IMR-90 (cell line): ENCODE results near the gene CADM2. TPM values are rescaled to one million over a fixed set of nuclear protein-coding genes. Genes with fewer than 3 reads are reported as not detected.

ENCODE experiments used
- ATAC-seq: fragments of 200-7000 bp; cut with Tn5 transposase; 2 replicates; pipeline ENCODE4 v1.9.1; 2020; ENCODE audit warnings: low read depth, mild to moderate bottlenecking, moderate library complexity
- BruUV-seq: library from RNA; stranded (reverse); fragments of 400-500 nt; replicated peaks from 2 replicates; lab custom pipeline; 2021; lab: Mats Ljungman, UMichigan
- CTCF ChIA-PET: fragments of 300-600 bp; formaldehyde crosslinking; extraction: SDS; loops from one replicate; lab custom pipeline; 2021; ENCODE audit warnings: antibody characterized with exemption; lab: Yijun Ruan, JAX
- POLR2A ChIA-PET: fragments of 300-600 bp; sonication (Branson Sonifier 250); formaldehyde crosslinking; loops from one replicate; lab custom pipeline; 2022; ENCODE audit warnings: antibody characterized with exemption; ENCODE audit not compliant: unreplicated experiment; lab: Charles Lee
- DNase-seq: peaks from one replicate; pipeline ENCODE4 v3.0.0; 2013
- H2AFZ ChIP-seq: replicated peaks from 2 replicates; pipeline ENCODE3; 2013; ENCODE audit warnings: low read length, mild to moderate bottlenecking; ENCODE audit not compliant: poor library complexity
- H2AK5ac ChIP-seq: 2 replicates; pipeline ENCODE4 v1.6.1; 2013; ENCODE audit warnings: low read depth, low read length, inconsistent platforms
- H2AK9ac ChIP-seq: replicated peaks from 2 replicates; pipeline ENCODE3; 2013; ENCODE audit warnings: mild to moderate bottlenecking, low read depth, low read length, moderate library complexity; ENCODE audit not compliant: poor library complexity
- H2BK120ac ChIP-seq: 2 replicates; pipeline ENCODE4 v1.6.1; 2013; ENCODE audit warnings: low read depth, low read length, inconsistent platforms
- H2BK15ac ChIP-seq: 3 replicates; pipeline ENCODE4 v1.6.1; 2013; ENCODE audit warnings: low read depth, low read length, inconsistent platforms
- H2BK20ac ChIP-seq: 2 replicates; pipeline ENCODE4 v1.6.1; 2013; ENCODE audit warnings: low read depth, mild to moderate bottlenecking, inconsistent platforms, low read length, moderate library complexity
- H2BK5ac ChIP-seq: 2 replicates; pipeline ENCODE4 v1.6.1; 2013; ENCODE audit warnings: mild to moderate bottlenecking, low read depth, low read length, inconsistent platforms; ENCODE audit not compliant: poor library complexity, severe bottlenecking
- H3K14ac ChIP-seq: replicated peaks from 2 replicates; pipeline ENCODE4 v1.6.1; 2013; ENCODE audit warnings: low read depth, low read length, inconsistent platforms
- H3K18ac ChIP-seq: 2 replicates; pipeline ENCODE4 v1.6.1; 2013; ENCODE audit warnings: low read depth, low read length, control low read depth
- H3K23ac ChIP-seq: 2 replicates; pipeline ENCODE4 v1.6.1; 2013; ENCODE audit warnings: low read depth, low read length, inconsistent platforms
- H3K27ac ChIP-seq: 2 replicates; pipeline ENCODE4 v1.5.1; 2013; ENCODE audit warnings: mild to moderate bottlenecking, control low read depth, low read length; ENCODE audit not compliant: insufficient read depth
- H3K27me3 ChIP-seq: 2 replicates; pipeline ENCODE4 v1.6.1; 2013; ENCODE audit warnings: low read length; ENCODE audit not compliant: control insufficient read depth, insufficient read depth
- H3K36me3 ChIP-seq: 2 replicates; pipeline ENCODE4 v1.6.1; 2013; ENCODE audit warnings: low read length, mixed read lengths; ENCODE audit not compliant: control insufficient read depth, insufficient read depth
- H3K4ac ChIP-seq: 2 replicates; pipeline ENCODE4 v1.6.1; 2013; ENCODE audit warnings: low read depth, low read length, inconsistent platforms
- H3K4me1 ChIP-seq: 2 replicates; pipeline ENCODE4 v1.6.1; 2013; ENCODE audit warnings: low read length, mixed read lengths; ENCODE audit not compliant: control insufficient read depth, insufficient read depth
- H3K4me2 ChIP-seq: 2 replicates; pipeline ENCODE4 v1.6.1; 2013; ENCODE audit warnings: low read depth, mild to moderate bottlenecking, control low read depth, low read length, moderate library complexity
- H3K4me3 ChIP-seq: 2 replicates; pipeline ENCODE4 v1.5.1; 2013; ENCODE audit warnings: low read depth, mild to moderate bottlenecking, control low read depth, low read length, moderate library complexity; ENCODE audit not compliant: insufficient read depth
- H3K56ac ChIP-seq: 2 replicates; pipeline ENCODE4 v1.6.1; 2013; ENCODE audit warnings: low read length, inconsistent platforms; ENCODE audit not compliant: insufficient read depth; ENCODE audit errors: extremely low read depth
- H3K79me1 ChIP-seq, 2 experiments: 2 replicates each; pipeline ENCODE4 v1.6.1; 2013; ENCODE audit warnings: low read length in 2 of 2, inconsistent platforms in 1 of 2, low read depth in 1 of 2
- H3K9ac ChIP-seq: 2 replicates; pipeline ENCODE4 v1.6.1; 2013; ENCODE audit warnings: low read depth, low read length, control low read depth
- H3K9me1 ChIP-seq: 2 replicates; pipeline ENCODE4 v1.6.1; 2013; ENCODE audit warnings: low read length, inconsistent platforms; ENCODE audit not compliant: insufficient read depth
- H3K9me3 ChIP-seq: 2 replicates; pipeline ENCODE4 v1.6.1; 2013; ENCODE audit warnings: low read length; ENCODE audit not compliant: control insufficient read depth, insufficient read depth
- H4K20me1 ChIP-seq: 2 replicates; pipeline ENCODE4 v1.6.1; 2013; ENCODE audit warnings: low read length, inconsistent platforms; ENCODE audit not compliant: insufficient read depth
- H4K5ac ChIP-seq: 2 replicates; pipeline ENCODE4 v1.6.1; 2013; ENCODE audit warnings: mild to moderate bottlenecking, low read depth, low read length, control low read depth
- H4K8ac ChIP-seq, 2 experiments: 2 replicates each; pipeline ENCODE4 v1.6.1; 2013; ENCODE audit warnings: low read depth in 2 of 2, low read length in 2 of 2, control low read depth in 1 of 2, inconsistent platforms in 1 of 2
- H4K91ac ChIP-seq: 2 replicates; pipeline ENCODE4 v1.6.1; 2013; ENCODE audit warnings: low read depth, low read length, inconsistent platforms; ENCODE audit not compliant: insufficient read depth
- BHLHE40 ChIP-seq: fragments of 150-350 bp; IDR thresholded peaks from 2 replicates; pipeline ENCODE4 v1.6.1; 2016; ENCODE audit warnings: mild to moderate bottlenecking, low read depth, low read length
- CEBPB ChIP-seq: IDR thresholded peaks from 2 replicates; pipeline ENCODE4 v1.6.1; 2012; ENCODE audit warnings: low read depth, low read length, improper control_type of control experiment
- CHD1 ChIP-seq: IDR thresholded peaks from 2 replicates; pipeline ENCODE4 v1.6.1; 2012; ENCODE audit warnings: low read depth, low read length, improper control_type of control experiment
- ELK1 ChIP-seq: fragments of 150-350 bp; IDR thresholded peaks from 2 replicates; pipeline ENCODE4 v1.6.1; 2016; ENCODE audit warnings: low read depth, mild to moderate bottlenecking, low read length, moderate library complexity, borderline replicate concordance
- FOS ChIP-seq: fragments of 150-350 bp; IDR thresholded peaks from 2 replicates; pipeline ENCODE4 v1.6.1; 2016; ENCODE audit warnings: low read depth, low read length
- MAFK ChIP-seq: IDR thresholded peaks from 2 replicates; pipeline ENCODE4 v1.6.1; 2012; ENCODE audit warnings: low read depth, low read length, improper control_type of control experiment
- MAZ ChIP-seq: IDR thresholded peaks from 2 replicates; pipeline ENCODE4 v1.6.1; 2012; ENCODE audit warnings: low read depth, mild to moderate bottlenecking, low read length, improper control_type of control experiment, moderate library complexity, borderline replicate concordance
- MXI1 ChIP-seq: IDR thresholded peaks from 2 replicates; pipeline ENCODE4 v1.6.1; 2012; ENCODE audit warnings: low read depth, mild to moderate bottlenecking, low read length, moderate library complexity, borderline replicate concordance
- NFE2L2 ChIP-seq: fragments of 150-350 bp; IDR thresholded peaks from 2 replicates; pipeline ENCODE4 v1.6.1; 2016; ENCODE audit warnings: low read depth, mild to moderate bottlenecking, low read length
- POLR2A ChIP-seq: IDR thresholded peaks from 2 replicates; pipeline ENCODE4 v1.6.1; 2012; ENCODE audit warnings: mild to moderate bottlenecking, low read depth, low read length
- RAD21 ChIP-seq: IDR thresholded peaks from 2 replicates; pipeline ENCODE4 v1.6.1; 2012; ENCODE audit warnings: low read length, improper control_type of control experiment
- RCOR1 ChIP-seq: IDR thresholded peaks from 2 replicates; pipeline ENCODE4 v1.6.1; 2012; ENCODE audit warnings: mild to moderate bottlenecking, low read length, improper control_type of control experiment; ENCODE audit not compliant: insufficient replicate concordance
- RFX5 ChIP-seq: IDR thresholded peaks from 2 replicates; pipeline ENCODE4 v1.8.0; 2012; ENCODE audit warnings: low read depth, mild to moderate bottlenecking, low read length, moderate library complexity
- SMC3 ChIP-seq: fragments of 150-350 bp; IDR thresholded peaks from 2 replicates; pipeline ENCODE4 v1.6.1; 2016; ENCODE audit warnings: low read depth, mild to moderate bottlenecking, antibody characterized with exemption, low read length, moderate library complexity
- USF2 ChIP-seq: fragments of 150-350 bp; IDR thresholded peaks from 2 replicates; pipeline ENCODE4 v1.6.1; 2017; ENCODE audit warnings: mild to moderate bottlenecking, antibody characterized with exemption, low read length, low read depth
- WGBS, 2 experiments: methylation state at CpG; one replicate each; pipeline versions ENCODE4 v1.1.5 to v1.1.7; 2013; ENCODE audit warnings: missing lambda C conversion rate in 2 of 2; ENCODE audit not compliant: insufficient read length in 1 of 2; ENCODE audit errors: extremely low coverage in 2 of 2; 5-methylcytosine and 5-hydroxymethylcytosine counted together
- dilution Hi-C: fragments of 300-500 bp; cut with HindIII; formaldehyde crosslinking; loops from one replicate; pipeline ENCODE4 v1.14.3; 2018; ENCODE audit warnings: low sequenced_read_pairs; ENCODE audit not compliant: unreplicated experiment
- in situ Hi-C: fragments of 300-500 bp; cut with MboI; formaldehyde crosslinking; loops from 3 replicates; pipeline ENCODE4 v1.14.3; 2019; ENCODE audit warnings: low sequenced_read_pairs, inconsistent platforms, mixed read lengths
- intact Hi-C: fragments of 100-400 bp; cut with micrococcal nuclease; formaldehyde crosslinking; loops from 2 replicates; pipeline ENCODE4 v1.10.0; 2022
- polyA plus RNA-seq, 3 experiments: library from polyadenylated mRNA; depleted of rRNA; stranded (reverse); fragments of >200 nt; gene quantifications; 2 replicates each; pipeline ENCODE4 v1.2.3, GENCODE V29; 2012; ENCODE audit warnings: low replicate concordance in 1 of 3
- total RNA-seq: library from RNA; depleted of rRNA; stranded (reverse); fragments of >200 nt; gene quantifications from 2 replicates; pipeline ENCODE4 v1.2.3, GENCODE V29; 2012
- TF ChIP-seq, protein P1 (sequence below): conservative IDR thresholded peaks from 2 replicates; pipeline ENCODE4 v1.5.1; 2012; ENCODE audit warnings: mild to moderate bottlenecking, low read depth, low read length, improper control_type of control experiment

Gene CADM2
- total and polyA plus RNA-seq, 2 of the 4 experiments (the other 2 are of a cell fraction), result not detected

- ChIA-PET CTCF (no interaction called here), POLR2A (no interaction called here)
- H3K27me3 ChIP-seq, result no peaks in the 10 kb centered on the region
- no peak overlapping the region for H3K56ac ChIP-seq
- ATAC-seq (no peak), DNase-seq (no peak)
- H3K4ac ChIP-seq, result no peak overlapping the region
- H4K91ac ChIP-seq, result no peak overlapping the region
- no peak overlapping the region for H3K27ac ChIP-seq
- BruUV-seq, result no TSS peak
- H2BK20ac ChIP-seq, result no peak overlapping the region
- H2BK15ac ChIP-seq, result no peak overlapping the region
- no peak overlapping the region for H2BK5ac ChIP-seq
- WGBS, 2 experiments, result no CpG with 5 or more reads among the region's 2 CpGs
- no peaks in the 10 kb centered on the region for H4K20me1 ChIP-seq
- no peak overlapping the region for H3K18ac ChIP-seq
- no peaks in the 10 kb centered on the region for H3K9me1 ChIP-seq
- no peak overlapping the region for H2AK9ac ChIP-seq
- H3K9ac ChIP-seq, result no peak overlapping the region
- intact Hi-C loops, result no loop called here
- no peak overlapping the region for H4K5ac ChIP-seq
- TF ChIP-seq FOS (no peak), RAD21 (no peak), ELK1 (no peak), BHLHE40 (no peak), RFX5 (no peak), MAFK (no peak), MAZ (no peak), NFE2L2 (no peak), POLR2A (no peak), USF2 (no peak), SMC3 (no peak), CEBPB (no peak), MXI1 (no peak), RCOR1 (no peak), CHD1 (no peak)
- TF ChIP-seq, protein P1, sequence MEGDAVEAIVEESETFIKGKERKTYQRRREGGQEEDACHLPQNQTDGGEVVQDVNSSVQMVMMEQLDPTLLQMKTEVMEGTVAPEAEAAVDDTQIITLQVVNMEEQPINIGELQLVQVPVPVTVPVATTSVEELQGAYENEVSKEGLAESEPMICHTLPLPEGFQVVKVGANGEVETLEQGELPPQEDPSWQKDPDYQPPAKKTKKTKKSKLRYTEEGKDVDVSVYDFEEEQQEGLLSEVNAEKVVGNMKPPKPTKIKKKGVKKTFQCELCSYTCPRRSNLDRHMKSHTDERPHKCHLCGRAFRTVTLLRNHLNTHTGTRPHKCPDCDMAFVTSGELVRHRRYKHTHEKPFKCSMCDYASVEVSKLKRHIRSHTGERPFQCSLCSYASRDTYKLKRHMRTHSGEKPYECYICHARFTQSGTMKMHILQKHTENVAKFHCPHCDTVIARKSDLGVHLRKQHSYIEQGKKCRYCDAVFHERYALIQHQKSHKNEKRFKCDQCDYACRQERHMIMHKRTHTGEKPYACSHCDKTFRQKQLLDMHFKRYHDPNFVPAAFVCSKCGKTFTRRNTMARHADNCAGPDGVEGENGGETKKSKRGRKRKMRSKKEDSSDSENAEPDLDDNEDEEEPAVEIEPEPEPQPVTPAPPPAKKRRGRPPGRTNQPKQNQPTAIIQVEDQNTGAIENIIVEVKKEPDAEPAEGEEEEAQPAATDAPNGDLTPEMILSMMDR, result no peak
- no peaks in the 10 kb centered on the region for H3K36me3 ChIP-seq
- no peak overlapping the region for H2BK120ac ChIP-seq
- no peak overlapping the region for H2AFZ ChIP-seq
- no peak overlapping the region for H3K14ac ChIP-seq
- dilution Hi-C loops, result no loop called here
- H3K79me1 ChIP-seq, result no peaks in the 10 kb centered on the region
- no peak overlapping the region for H3K4me2 ChIP-seq
- in situ Hi-C loops, result no loop called here
- no peak overlapping the region for H4K8ac ChIP-seq
- no peak overlapping the region for H2AK5ac ChIP-seq
- no peak overlapping the region for H3K4me3 ChIP-seq
- H3K4me1 ChIP-seq, result no peaks in the 10 kb centered on the region
- H3K23ac ChIP-seq, result no peak overlapping the region
- no peaks in the 10 kb centered on the region for H3K9me3 ChIP-seq
Measured at GRCh38 chr3:84968701-84969235, 10.0 kb downstream of the CADM2 start.
